GM10266 (cell line): Measurements from ENCODE around the gene CINP.

Experiments
- DNase-seq: peaks from one replicate; pipeline ENCODE4 v3.0.0; 2012; ENCODE audit errors: extremely low spot score
- CTCF ChIP-seq: IDR thresholded peaks from 2 replicates; pipeline ENCODE4 v1.5.1; 2012; ENCODE audit warnings: mild to moderate bottlenecking, low read depth; ENCODE audit not compliant: control insufficient read depth, insufficient read depth; ENCODE audit errors: missing control alignments

CINP gene

GRCh38 chr14:102373110-102373509 lies 10.4 kb upstream of the CINP start:
- DNase-seq = no peak
- no peak for TF ChIP-seq CTCF

GRCh38 chr14:102371361-102371760 lies 8.7 kb upstream of the CINP start:
- no peak for DNase-seq
- no peak for TF ChIP-seq CTCF

- no peak for TF ChIP-seq CTCF
- no peak for DNase-seq
Observed at GRCh38 chr14:102370305-102370809, 7.7 kb upstream of the CINP start.

- no peak for TF ChIP-seq CTCF
- peak; percentile 26 for DNase-seq
Observed at GRCh38 chr14:102363182-102363943, 673 bp upstream of the CINP start.

GRCh38 chr14:102362084-102362483 lies 606 bp downstream of the CINP start:
- TF ChIP-seq CTCF = no peak
- peak; percentile 59 for DNase-seq

GRCh38 chr14:102360388-102360787 lies 2.3 kb downstream of the CINP start:
- DNase-seq = no peak
- TF ChIP-seq CTCF = no peak

- no peak for TF ChIP-seq CTCF
Observed at GRCh38 chr14:102359341-102359740, 3.3 kb downstream of the CINP start.

More at GRCh38 chr14:102359341-102359740, 3.3 kb downstream of the CINP start:
- no peak for DNase-seq
